PC-9 (cell line): ENCODE data around the gene MAP4.

Experiments
- EZH2 ChIP-seq: fragments of 200-600 bp; sonication (generic); IDR thresholded peaks from 2 replicates; pipeline ENCODE4 v1.8.0; 2017; ENCODE audit warnings: antibody characterized with exemption, low read depth
- TF ChIP-seq, protein P1 (sequence below): fragments of 200-600 bp; sonication (generic); conservative IDR thresholded peaks from 2 replicates; pipeline ENCODE4 v1.6.1; 2017; ENCODE audit warnings: mixed run types, antibody characterized with exemption, mild to moderate bottlenecking, moderate library complexity

- TF ChIP-seq, protein P1, sequence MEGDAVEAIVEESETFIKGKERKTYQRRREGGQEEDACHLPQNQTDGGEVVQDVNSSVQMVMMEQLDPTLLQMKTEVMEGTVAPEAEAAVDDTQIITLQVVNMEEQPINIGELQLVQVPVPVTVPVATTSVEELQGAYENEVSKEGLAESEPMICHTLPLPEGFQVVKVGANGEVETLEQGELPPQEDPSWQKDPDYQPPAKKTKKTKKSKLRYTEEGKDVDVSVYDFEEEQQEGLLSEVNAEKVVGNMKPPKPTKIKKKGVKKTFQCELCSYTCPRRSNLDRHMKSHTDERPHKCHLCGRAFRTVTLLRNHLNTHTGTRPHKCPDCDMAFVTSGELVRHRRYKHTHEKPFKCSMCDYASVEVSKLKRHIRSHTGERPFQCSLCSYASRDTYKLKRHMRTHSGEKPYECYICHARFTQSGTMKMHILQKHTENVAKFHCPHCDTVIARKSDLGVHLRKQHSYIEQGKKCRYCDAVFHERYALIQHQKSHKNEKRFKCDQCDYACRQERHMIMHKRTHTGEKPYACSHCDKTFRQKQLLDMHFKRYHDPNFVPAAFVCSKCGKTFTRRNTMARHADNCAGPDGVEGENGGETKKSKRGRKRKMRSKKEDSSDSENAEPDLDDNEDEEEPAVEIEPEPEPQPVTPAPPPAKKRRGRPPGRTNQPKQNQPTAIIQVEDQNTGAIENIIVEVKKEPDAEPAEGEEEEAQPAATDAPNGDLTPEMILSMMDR: no peak
- no peak for TF ChIP-seq EZH2
Observed at GRCh38 chr3:48013288-48013980, 2.8 kb downstream of the MAP4 start.
